ENCODE measurements around the gene SYT8. TPM values are rescaled to one million over a fixed set of nuclear protein-coding genes. Genes with fewer than 3 reads are reported as not detected.

Gene SYT8
- total RNA-seq, 1 experiment from 2014 or later: 1.0 TPM

- BruUV-seq (replicated peaks): no TSS peak
- Histone ChIP-seq H3K9me3 (ENCODE audit: control insufficient read depth in 1 of 2, insufficient read depth in 1 of 2, low read depth in 1 of 2, low read length in 2 of 2) (no peaks in the 10 kb centered on the region), H3K9me2 (ENCODE audit: insufficient read depth) (no peaks in the 10 kb centered on the region), H3K4me1 (ENCODE audit: control insufficient read depth in 1 of 2, insufficient read depth in 2 of 2, low read length in 2 of 2) (peaks cover 27 to 30% of the 10 kb centered on the region in 2 experiments), H3K27ac (ENCODE audit: low read depth, low read length) (no peak overlapping the region), H3K4me3 (replicated peaks in 1 of 2; ENCODE audit: low read depth in 1 of 2, low read length in 2 of 2) (no peak overlapping the region), H2AFZ (ENCODE audit: low read depth, low read length, poor library complexity, severe bottlenecking) (no peak overlapping the region), H3K4me2 (ENCODE audit: low read length) (no peak overlapping the region), H3K9ac (ENCODE audit: low read length) (no peak overlapping the region), H3K79me2 (ENCODE audit: insufficient read depth, low read length) (no peaks in the 10 kb centered on the region), H4K20me1 (ENCODE audit: insufficient read depth) (no peaks in the 10 kb centered on the region), H3K27me3 (ENCODE audit: insufficient read depth, low read length) (no peaks in the 10 kb centered on the region), H3K36me3 (ENCODE audit: control insufficient read depth in 1 of 2, insufficient read depth in 2 of 2, low read length in 2 of 2) (no peaks in the 10 kb centered on the region)
- ChIA-PET CTCF (interaction anchor here (1.1 to 1.2 kb wide), 2 partner anchors 14 to 20 kb away, joined by 3 to 5 read pairs; no protein-coding TSS in a partner anchor), POLR2A (no interaction called here), RAD21 (ENCODE audit: low non-redundant PET in 1 of 2, low total read pairs in 2 of 2, uncharacterized antibody in 2 of 2, unreplicated experiment in 2 of 2) (no interaction called here)
- DNase-seq (ENCODE audit: low read depth, low spot score): no peak
- ATAC-seq: no peak
- intact Hi-C loops (cut with micrococcal nuclease): no loop called here
- no peak for TF ChIP-seq SRF (IDR thresholded peaks at IDR 0.05; ENCODE audit: low read depth)
- no peak for TF ChIP-seq ATF3 (IDR thresholded peaks at IDR 0.05)
- TF ChIP-seq POLR2A (IDR thresholded peaks at IDR 0.05; ENCODE audit: borderline replicate concordance, extremely low read depth, insufficient read depth, insufficient read length): no peak
- TF ChIP-seq, protein P1, sequence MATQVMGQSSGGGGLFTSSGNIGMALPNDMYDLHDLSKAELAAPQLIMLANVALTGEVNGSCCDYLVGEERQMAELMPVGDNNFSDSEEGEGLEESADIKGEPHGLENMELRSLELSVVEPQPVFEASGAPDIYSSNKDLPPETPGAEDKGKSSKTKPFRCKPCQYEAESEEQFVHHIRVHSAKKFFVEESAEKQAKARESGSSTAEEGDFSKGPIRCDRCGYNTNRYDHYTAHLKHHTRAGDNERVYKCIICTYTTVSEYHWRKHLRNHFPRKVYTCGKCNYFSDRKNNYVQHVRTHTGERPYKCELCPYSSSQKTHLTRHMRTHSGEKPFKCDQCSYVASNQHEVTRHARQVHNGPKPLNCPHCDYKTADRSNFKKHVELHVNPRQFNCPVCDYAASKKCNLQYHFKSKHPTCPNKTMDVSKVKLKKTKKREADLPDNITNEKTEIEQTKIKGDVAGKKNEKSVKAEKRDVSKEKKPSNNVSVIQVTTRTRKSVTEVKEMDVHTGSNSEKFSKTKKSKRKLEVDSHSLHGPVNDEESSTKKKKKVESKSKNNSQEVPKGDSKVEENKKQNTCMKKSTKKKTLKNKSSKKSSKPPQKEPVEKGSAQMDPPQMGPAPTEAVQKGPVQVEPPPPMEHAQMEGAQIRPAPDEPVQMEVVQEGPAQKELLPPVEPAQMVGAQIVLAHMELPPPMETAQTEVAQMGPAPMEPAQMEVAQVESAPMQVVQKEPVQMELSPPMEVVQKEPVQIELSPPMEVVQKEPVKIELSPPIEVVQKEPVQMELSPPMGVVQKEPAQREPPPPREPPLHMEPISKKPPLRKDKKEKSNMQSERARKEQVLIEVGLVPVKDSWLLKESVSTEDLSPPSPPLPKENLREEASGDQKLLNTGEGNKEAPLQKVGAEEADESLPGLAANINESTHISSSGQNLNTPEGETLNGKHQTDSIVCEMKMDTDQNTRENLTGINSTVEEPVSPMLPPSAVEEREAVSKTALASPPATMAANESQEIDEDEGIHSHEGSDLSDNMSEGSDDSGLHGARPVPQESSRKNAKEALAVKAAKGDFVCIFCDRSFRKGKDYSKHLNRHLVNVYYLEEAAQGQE (IDR thresholded peaks at IDR 0.05; ENCODE audit: low read depth): no peak
- TF ChIP-seq EZH2phosphoT487 (IDR thresholded peaks at IDR 0.05; ENCODE audit: borderline replicate concordance): no peak
- TF ChIP-seq POLR2AphosphoS5 (IDR thresholded peaks at IDR 0.05; ENCODE audit: low read depth, low read length): no peak
Measured at GRCh38 chr11:1861435-1862411, 26.9 kb downstream of the SYT8 start.
